ENCODE data around the gene ABCA13. TPM values are rescaled to one million over a fixed set of nuclear protein-coding genes. Genes with fewer than 3 reads are reported as not detected.

Gene ABCA13
- total and polyA plus RNA-seq, 2 of the 4 experiments (the other 2 are of a cell fraction): under 0.01 to 0.07 TPM

DNA sequence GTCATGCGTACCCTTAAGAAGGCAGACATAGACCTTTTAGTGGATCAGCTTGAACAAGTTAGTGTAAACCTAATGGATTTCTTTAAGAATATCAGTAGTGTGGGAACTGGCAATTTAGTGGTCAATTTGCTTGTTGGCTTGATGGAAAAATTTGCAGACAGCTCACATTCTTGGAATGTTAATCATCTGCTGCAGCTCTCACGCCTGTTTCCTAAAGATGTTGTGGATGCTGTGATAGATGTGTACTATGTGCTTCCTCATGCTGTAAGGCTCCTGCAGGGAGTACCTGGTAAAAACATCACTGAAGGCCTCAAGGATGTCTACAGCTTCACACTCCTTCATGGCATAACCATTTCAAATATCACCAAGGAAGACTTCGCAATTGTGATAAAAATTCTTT, 103.4 kb downstream of the ABCA13 start:
- intact Hi-C loops (cut with micrococcal nuclease): loop anchor here (1.0 kb wide), 1 partner anchor 10 kb away; no protein-coding TSS in a partner anchor
- Histone ChIP-seq H4K5ac (ENCODE audit: low read depth, low read length) (no peak overlapping the region), H3K18ac (ENCODE audit: low read depth, low read length) (peak overlapping the region; percentile 47; the same call in 1 of the 2 replicates), H4K20me1 (ENCODE audit: insufficient read depth, low read length) (no peaks in the 10 kb centered on the region), H2AFZ (replicated peaks; ENCODE audit: low read length, poor library complexity) (no peak overlapping the region), H2BK20ac (ENCODE audit: low read depth, low read length) (no peak overlapping the region), H4K91ac (ENCODE audit: insufficient read depth, low read depth, low read length) (no peak overlapping the region), H3K9ac (ENCODE audit: low read depth, low read length) (no peak overlapping the region), H3K14ac (replicated peaks; ENCODE audit: low read depth, low read length) (no peak overlapping the region; the same call in 1 of the 2 replicates), H2BK120ac (ENCODE audit: low read depth, low read length) (no peak overlapping the region), H3K79me1 (ENCODE audit: low read depth in 1 of 2, low read length in 2 of 2) (no peaks in the 10 kb centered on the region), H3K4ac (ENCODE audit: low read depth, low read length) (no peak overlapping the region), H3K4me2 (ENCODE audit: low read depth, low read length) (no peak overlapping the region), H3K9me1 (ENCODE audit: insufficient read depth, low read length) (no peaks in the 10 kb centered on the region), H2BK5ac (ENCODE audit: low read depth, low read length, poor library complexity, severe bottlenecking) (no peak overlapping the region), H3K27me3 (ENCODE audit: control insufficient read depth, insufficient read depth, low read length) (no peaks in the 10 kb centered on the region), H2AK9ac (replicated peaks; ENCODE audit: low read depth, low read length, poor library complexity) (no peak overlapping the region), H3K23ac (ENCODE audit: low read depth, low read length) (no peak overlapping the region), H3K36me3 (ENCODE audit: control insufficient read depth, insufficient read depth, low read length) (no peaks in the 10 kb centered on the region), H3K9me3 (ENCODE audit: control insufficient read depth, insufficient read depth, low read length) (no peaks in the 10 kb centered on the region), H3K4me1 (ENCODE audit: control insufficient read depth, insufficient read depth, low read length) (no peaks in the 10 kb centered on the region; the same call in 1 of the 2 replicates), H3K27ac (ENCODE audit: insufficient read depth, low read length) (no peak overlapping the region), H3K4me3 (ENCODE audit: insufficient read depth, low read depth, low read length) (no peak overlapping the region), H4K8ac (ENCODE audit: low read depth in 2 of 2, low read length in 2 of 2) (no peak overlapping the region), H3K56ac (ENCODE audit: extremely low read depth, insufficient read depth, low read length) (no peak overlapping the region), H2BK15ac (ENCODE audit: low read depth, low read length) (no peak overlapping the region), H2AK5ac (ENCODE audit: low read depth, low read length) (no peak overlapping the region)
- in situ Hi-C loops (cut with MboI; ENCODE audit: low sequenced_read_pairs): no loop called here
- CTCF ChIA-PET: interaction anchor here (0.8 kb wide), 1 partner anchor 24 kb away, joined by 3 read pairs; no protein-coding TSS in a partner anchor
- POLR2A ChIA-PET (ENCODE audit: unreplicated experiment): no interaction called here
- TF ChIP-seq CEBPB (IDR thresholded peaks at IDR 0.05; ENCODE audit: low read depth, low read length): no peak
- TF ChIP-seq MXI1 (IDR thresholded peaks at IDR 0.05; ENCODE audit: borderline replicate concordance, low read depth, low read length): no peak
- TF ChIP-seq, protein P1, sequence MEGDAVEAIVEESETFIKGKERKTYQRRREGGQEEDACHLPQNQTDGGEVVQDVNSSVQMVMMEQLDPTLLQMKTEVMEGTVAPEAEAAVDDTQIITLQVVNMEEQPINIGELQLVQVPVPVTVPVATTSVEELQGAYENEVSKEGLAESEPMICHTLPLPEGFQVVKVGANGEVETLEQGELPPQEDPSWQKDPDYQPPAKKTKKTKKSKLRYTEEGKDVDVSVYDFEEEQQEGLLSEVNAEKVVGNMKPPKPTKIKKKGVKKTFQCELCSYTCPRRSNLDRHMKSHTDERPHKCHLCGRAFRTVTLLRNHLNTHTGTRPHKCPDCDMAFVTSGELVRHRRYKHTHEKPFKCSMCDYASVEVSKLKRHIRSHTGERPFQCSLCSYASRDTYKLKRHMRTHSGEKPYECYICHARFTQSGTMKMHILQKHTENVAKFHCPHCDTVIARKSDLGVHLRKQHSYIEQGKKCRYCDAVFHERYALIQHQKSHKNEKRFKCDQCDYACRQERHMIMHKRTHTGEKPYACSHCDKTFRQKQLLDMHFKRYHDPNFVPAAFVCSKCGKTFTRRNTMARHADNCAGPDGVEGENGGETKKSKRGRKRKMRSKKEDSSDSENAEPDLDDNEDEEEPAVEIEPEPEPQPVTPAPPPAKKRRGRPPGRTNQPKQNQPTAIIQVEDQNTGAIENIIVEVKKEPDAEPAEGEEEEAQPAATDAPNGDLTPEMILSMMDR (conservative IDR thresholded peaks at IDR 0.05; ENCODE audit: low read depth, low read length): no peak
- no peak for TF ChIP-seq FOS (IDR thresholded peaks at IDR 0.05; ENCODE audit: low read depth, low read length)
- no peak for TF ChIP-seq MAZ (IDR thresholded peaks at IDR 0.05; ENCODE audit: borderline replicate concordance, low read depth, low read length)
- TF ChIP-seq SMC3 (IDR thresholded peaks at IDR 0.05; ENCODE audit: low read depth, low read length): no peak
- TF ChIP-seq NFE2L2 (IDR thresholded peaks at IDR 0.05; ENCODE audit: low read depth, low read length): no peak
- no peak for TF ChIP-seq BHLHE40 (IDR thresholded peaks at IDR 0.05; ENCODE audit: low read depth, low read length)
- DNase-seq (peak; percentile 37), ATAC-seq (ENCODE audit: low read depth) (no peak)
- no TSS peak for BruUV-seq (replicated peaks)
- dilution Hi-C loops (cut with HindIII; ENCODE audit: low sequenced_read_pairs, unreplicated experiment): no loop called here
- no CpG with 5 or more reads among the region's 3 CpGs for WGBS, 2 experiments (ENCODE audit: extremely low coverage in 2 of 2, insufficient read length in 1 of 2)
